ENCODE data around the gene KAZN.

The KAZN gene

GRCh38 chr1:15065291-15065690 lies 466.8 kb downstream of the KAZN start:
- no peak for DNase-seq (ENCODE audit: low read depth)

GRCh38 chr1:15065736-15066135 lies 467.3 kb downstream of the KAZN start:
- DNase-seq (ENCODE audit: low read depth) = no peak

- DNase-seq (ENCODE audit: low read depth) = no peak
Measured at GRCh38 chr1:15066191-15066590, 467.7 kb downstream of the KAZN start.

GRCh38 chr1:15067148-15067547 lies 468.7 kb downstream of the KAZN start:
- no peak for DNase-seq (ENCODE audit: low read depth)

- no peak for DNase-seq (ENCODE audit: low read depth)
Measured at GRCh38 chr1:15068152-15068551, 469.7 kb downstream of the KAZN start.

- no peak for DNase-seq (ENCODE audit: low read depth)
Measured at GRCh38 chr1:15068997-15069396, 470.5 kb downstream of the KAZN start.

- DNase-seq (ENCODE audit: low read depth) = no peak
Measured at GRCh38 chr1:15070145-15070748, 471.8 kb downstream of the KAZN start.

GRCh38 chr1:15071936-15072335 lies 473.5 kb downstream of the KAZN start:
- no peak for DNase-seq (ENCODE audit: low read depth)

GRCh38 chr1:15073799-15074308 lies 475.4 kb downstream of the KAZN start:
- DNase-seq (ENCODE audit: low read depth) = no peak

GRCh38 chr1:15075175-15075574 lies 476.7 kb downstream of the KAZN start:
- DNase-seq (ENCODE audit: low read depth) = no peak

- no peak for DNase-seq (ENCODE audit: low read depth)
Measured at GRCh38 chr1:15075817-15076216, 477.3 kb downstream of the KAZN start.

- DNase-seq (ENCODE audit: low read depth) = no peak
Measured at GRCh38 chr1:15076807-15077206, 478.3 kb downstream of the KAZN start.

GRCh38 chr1:15077384-15077783 lies 478.9 kb downstream of the KAZN start:
- no peak for DNase-seq (ENCODE audit: low read depth)

GRCh38 chr1:15080328-15081007 lies 482.0 kb downstream of the KAZN start:
- DNase-seq (ENCODE audit: low read depth) = no peak

- DNase-seq (ENCODE audit: low read depth) = no peak
Measured at GRCh38 chr1:15081102-15081501, 482.6 kb downstream of the KAZN start.

- DNase-seq (ENCODE audit: low read depth) = no peak
Measured at GRCh38 chr1:15083578-15083977, 485.1 kb downstream of the KAZN start.

GRCh38 chr1:15088281-15088971 lies 489.9 kb downstream of the KAZN start:
- DNase-seq (ENCODE audit: low read depth) = no peak

GRCh38 chr1:15089258-15089992 lies 490.9 kb downstream of the KAZN start:
- DNase-seq (ENCODE audit: low read depth) = no peak

- DNase-seq (ENCODE audit: low read depth) = no peak
Measured at GRCh38 chr1:15090373-15090772, 491.9 kb downstream of the KAZN start.

- no peak for DNase-seq (ENCODE audit: low read depth)
Measured at GRCh38 chr1:15094056-15094455, 495.6 kb downstream of the KAZN start.

GRCh38 chr1:15094719-15095495 lies 496.4 kb downstream of the KAZN start:
- DNase-seq (ENCODE audit: low read depth) = no peak

GRCh38 chr1:15095496-15095875 lies 497.0 kb downstream of the KAZN start:
- no peak for DNase-seq (ENCODE audit: low read depth)

All from stimulated activated CD8-positive, alpha-beta memory T cell treated with anti-CD3 and anti-CD28 coated beads, Interleukin-7, amount 100 ng/mL, for 24 hours (primary cell).